Occipital lobe (tissue), 2 donors: Measurements from ENCODE around the gene SAMD8. TPM values are rescaled to one million over a fixed set of nuclear protein-coding genes. Genes with fewer than 3 reads are reported as not detected.
"Not testable (repeated sequence)": the region's sequence is repeated elsewhere in the genome, so short reads cannot be mapped to it uniquely, and the experiment has no call there.

ENCODE experiments used
- DNase-seq: peaks from one replicate; lab custom pipeline; 2025; lab: John Stamatoyannopoulos, UW
- total RNA-seq: library from RNA; depleted of rRNA; stranded (reverse); fragments of >200 nt; gene quantifications from one replicate; pipeline ENCODE4 v1.2.3, GENCODE V29; 2014

SAMD8 gene
- total RNA-seq, 1 donor from 2014 or later, result 83.1 TPM

DNA sequence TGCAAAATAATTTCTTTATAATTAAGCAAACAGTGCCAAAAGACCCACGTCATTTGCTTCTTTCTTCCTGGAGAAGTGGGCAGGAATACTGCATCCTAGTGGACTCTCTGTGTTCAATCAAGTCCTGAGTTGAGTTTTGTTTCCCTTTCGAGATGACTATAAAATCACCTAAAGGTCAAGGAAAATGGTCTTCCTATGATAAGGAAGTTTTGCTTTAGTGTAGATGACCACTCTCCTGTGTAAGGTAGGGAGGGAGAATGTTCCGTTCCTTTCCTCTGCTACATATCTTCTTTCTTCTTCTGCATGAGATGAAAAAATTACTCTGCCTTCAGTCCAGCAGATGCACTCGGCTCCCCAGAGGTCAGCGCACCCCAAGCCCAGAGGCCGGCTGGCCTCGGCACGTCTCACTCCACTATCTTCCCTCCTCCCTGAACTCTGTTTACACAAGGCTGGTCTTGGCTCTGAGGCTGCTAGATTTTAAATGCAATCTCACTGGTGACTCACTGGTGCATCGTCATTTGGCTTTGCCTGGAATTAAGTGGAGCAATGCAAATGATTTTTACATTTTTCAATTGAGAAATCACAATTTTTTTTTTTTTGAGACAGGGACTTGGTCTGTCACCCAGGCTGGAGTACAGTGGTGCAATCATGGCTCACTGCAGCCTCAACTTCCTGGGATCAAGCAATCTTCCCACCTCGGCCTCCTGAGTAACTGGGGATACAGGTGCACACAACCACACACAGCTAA is 80.5 kb downstream of the SAMD8 start:
- DNase-seq, result peak; percentile 13

DNA sequence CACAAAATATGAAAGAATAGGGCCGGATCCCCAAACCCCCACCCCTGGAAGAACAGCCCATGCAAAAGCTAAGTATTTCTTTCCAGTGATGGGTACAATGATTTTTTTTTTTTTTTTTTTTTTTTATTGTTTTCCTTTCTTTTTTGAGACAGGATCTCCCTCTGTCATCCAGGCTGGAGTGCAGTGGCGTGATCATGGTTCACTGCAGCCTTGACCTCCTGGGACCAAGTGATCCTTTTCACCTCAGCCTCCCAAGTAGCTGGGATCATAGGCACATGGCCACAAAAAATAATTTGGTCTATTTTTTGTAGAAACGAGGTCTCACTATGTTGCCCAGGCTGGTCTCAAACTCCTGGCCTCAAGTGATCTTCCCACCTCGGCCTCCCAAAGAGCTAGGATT is 83.2 kb downstream of the SAMD8 start:
- DNase-seq, result not testable (repeated sequence)

DNA sequence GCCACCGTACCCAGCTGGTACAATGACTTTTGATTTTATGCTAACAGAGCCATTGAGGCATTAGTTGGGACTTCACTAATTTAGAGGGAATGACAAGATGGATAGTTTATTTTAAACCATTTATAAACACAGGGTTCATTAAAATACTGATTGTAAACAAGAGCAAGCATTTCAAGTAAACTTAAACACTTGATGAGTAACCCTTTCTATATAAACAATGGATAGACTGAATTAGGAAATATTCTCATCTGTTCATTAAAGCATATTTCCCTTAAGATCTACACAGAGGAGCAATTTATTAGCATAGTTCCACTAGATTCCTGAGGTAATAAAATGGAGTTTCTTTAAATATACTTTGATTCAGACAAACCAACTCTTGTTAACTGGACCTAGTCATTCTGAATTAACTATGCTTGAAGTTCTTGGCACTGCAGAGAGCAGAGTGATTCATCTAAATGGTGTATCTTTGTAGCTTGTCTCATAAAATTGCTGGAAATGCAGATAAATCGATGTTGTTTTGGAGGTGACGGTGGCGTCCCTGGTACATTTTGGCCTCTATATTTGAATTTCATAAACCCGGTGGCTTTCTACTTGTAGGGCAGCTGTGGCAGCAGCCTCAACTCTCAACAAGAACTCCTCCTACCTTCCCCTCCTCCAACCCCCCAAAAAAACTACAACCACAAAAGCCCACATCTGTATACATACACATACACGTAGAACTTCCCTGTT is 83.7 kb downstream of the SAMD8 start:
- no peak for DNase-seq

DNA sequence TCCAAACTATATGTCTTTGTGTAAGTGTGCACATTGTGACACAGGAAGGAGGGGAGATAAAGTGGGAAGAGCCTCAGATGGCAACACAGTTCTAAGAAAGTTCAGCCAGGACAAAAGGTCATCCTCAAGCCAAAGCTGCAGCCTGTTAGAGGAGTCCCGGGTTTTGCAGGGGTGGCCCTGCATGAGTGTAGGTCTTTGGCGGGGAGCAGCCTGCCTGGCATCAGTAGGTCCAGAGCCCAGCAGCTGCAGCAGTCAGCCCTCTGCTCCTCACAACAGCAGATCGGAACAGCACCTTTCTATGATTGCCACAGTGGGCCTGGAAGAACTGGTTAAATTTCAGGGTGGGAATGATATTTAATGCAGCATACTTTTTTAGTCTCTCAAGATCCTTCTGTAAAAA is 85.6 kb downstream of the SAMD8 start:
- DNase-seq, result no peak

DNA sequence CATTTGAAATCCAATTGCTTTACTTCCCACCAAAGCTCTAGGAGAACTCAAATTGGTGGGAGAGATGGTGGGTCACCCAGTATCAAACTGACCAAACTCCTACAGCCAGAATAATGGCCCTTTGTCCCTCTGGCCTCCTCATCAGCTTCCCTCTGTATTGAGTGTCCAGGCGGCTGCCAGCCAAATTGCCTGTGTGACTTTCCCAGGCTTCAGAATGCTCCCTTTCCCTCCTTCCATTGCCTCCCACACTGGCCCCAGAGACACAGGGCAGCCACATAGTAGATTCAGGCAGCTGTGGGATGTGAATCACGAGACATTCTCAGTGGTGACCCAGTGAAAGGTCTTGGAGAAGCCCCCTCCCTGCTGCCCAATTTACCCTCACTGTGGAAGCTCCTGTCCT is 86.5 kb downstream of the SAMD8 start:
- peak; percentile 17 for DNase-seq

DNA sequence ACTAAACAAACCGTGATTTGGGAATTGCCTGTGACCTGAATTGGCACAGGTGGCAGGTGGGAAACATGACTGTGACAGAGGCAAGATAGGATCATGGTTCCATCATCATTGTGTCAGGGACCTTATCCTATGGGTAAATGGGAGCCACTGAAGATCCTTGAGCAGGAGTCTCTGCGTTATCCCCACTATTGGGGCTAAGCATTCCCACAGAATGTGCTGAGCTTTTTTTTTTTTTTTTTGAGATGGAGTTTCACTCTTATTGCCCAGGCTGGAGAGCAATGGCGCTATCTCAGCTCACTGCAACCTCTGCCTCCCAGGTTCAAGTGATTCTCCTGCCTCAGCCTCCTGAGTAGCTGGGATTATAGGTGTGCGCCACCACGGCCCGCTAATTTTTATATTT is 88.5 kb downstream of the SAMD8 start:
- DNase-seq, result not testable (repeated sequence)

DNA sequence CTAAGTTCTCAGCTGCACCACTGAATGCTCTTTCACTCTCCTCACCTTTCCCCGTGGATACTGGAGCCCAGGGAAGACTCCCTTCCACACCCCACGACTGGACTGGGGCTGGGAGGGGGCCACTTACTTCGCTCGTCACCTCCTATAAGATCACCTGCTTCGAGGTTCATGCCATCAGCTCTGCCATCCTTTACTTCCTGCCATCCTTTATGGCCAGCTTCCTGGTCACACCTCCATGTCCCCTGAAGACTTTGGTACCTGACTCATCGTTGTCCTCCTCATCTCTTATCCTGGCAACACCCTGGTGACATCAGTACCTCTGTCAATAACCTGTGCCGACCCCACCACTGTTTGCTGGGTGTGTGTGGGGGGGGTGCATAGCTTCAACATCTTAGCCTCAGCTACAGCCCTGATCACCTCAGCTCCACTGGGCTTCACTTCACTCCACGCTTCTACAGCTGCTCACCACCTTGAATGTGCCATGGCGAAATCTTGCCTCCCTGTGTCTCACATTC is 90.4 kb downstream of the SAMD8 start:
- DNase-seq, result no peak

DNA sequence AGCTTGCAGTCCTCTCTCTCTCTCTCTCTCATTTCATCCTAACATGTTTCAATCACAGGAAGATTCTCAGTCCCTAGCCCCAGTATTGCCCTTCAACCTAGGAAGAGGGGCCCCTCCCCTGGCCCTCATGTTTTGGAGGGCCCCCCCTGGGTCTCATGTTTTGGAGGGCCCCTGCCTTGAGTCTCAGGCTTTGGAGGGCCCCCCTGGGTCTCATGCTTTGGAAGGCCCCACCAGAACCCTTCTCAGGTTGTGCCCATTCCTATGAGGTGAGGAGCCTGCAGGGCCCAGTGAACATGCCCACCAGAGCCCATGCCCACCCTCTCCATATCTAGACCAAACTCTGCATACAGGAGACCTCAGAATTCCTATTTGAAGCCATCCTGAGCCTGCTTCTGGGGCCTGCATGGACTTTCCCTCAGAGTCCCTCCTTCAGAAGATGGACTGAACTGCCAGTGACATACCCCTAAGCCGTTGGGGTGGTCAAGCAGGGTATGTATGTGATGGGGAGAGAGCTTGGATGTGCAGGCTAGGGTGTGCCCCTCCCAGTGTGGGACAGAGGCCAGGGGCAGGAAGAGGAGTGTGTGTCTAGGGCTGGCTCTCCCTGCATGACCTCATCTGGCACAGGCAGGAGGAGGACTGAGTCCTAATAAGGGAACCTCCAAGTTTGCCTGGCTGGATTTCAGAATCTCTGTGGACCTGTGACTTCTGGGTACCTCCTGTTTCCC is 91.0 kb downstream of the SAMD8 start:
- DNase-seq, result no peak

DNA sequence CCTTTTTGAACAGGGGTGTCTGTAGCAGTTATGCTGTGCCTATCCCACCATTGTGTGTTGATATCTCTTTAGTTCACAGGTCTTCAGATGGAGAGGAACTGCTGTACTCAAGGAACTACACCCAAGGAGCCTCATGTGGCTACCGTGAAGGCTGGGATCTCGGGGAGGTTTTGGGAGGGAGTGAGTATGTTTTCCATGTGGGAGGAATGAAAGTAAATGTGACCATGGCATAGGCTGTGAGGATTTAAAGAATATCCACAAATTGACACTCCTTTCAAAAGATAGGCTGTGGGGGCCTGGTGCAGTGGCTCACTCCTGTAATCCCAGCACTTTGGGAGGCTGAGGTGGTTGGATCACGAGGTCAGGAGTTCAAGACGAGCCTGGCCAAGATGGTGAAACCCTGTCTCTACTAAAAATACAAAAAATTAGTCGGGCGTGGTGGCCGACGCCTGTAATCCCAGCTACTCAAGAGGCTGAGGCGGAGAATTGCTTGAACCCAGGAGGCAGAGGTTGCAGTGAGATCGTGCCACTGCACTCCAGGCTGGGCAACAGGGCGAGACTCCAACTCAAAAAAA is 91.7 kb downstream of the SAMD8 start:
- not testable (repeated sequence) for DNase-seq

DNA sequence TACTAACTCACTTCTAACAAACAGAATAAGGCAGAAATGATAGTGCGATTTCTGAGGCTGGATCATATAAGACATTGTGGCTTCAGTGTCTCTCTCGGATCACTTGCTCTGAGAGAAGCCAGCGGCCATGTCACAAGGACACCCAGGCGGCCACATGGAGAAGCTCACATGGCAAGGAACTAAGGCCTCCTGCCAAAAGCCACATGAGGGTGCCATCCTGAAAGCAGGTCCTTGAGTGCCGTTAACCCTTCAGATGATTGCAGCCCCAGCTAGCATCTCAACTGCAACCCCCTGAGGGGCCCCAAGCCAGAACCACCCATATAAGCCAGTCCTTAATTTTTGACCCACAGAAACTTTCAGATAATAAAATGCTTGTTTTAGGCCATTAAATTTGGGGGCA is 92.3 kb downstream of the SAMD8 start:
- no peak for DNase-seq

DNA sequence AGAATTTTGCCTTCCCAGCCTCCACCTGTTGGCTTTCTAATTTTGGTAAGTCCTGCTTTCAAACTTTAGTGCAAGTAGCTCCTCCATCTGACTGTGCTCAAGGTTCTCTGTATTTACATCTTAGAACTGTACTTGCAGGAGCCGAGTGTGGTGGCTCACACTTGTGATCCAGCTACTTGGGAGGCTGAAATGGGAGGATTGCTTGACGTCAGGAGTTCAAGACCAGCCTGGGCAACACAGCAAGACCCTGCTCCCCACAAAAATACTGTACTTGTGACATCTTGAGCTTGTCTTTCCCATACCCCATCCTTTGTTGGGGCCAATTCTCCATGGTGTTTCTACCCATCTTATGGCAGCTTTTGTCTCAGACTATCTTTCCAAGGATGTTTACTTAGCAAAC is 94.5 kb downstream of the SAMD8 start:
- no peak for DNase-seq

DNA sequence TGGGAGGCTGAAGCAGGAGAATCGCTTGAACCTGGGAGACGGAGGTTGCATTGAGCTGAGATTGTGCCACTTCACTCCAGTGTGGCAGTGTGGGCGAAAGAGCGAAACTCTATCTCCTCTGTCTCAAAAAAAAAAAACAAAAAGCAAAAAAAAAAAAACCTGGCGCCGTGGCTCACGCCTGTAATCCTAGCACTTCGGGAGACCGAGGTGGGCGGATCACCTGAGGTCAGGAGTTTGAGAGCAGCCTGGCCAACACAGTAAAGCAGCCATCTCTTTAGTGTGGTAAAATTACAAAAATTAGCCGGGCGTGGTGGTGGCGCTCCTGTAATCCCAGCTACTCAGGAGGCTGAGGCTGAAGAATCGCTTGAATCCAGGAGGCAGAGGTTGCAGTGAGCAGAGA is 95.2 kb downstream of the SAMD8 start:
- not testable (repeated sequence) for DNase-seq

DNA sequence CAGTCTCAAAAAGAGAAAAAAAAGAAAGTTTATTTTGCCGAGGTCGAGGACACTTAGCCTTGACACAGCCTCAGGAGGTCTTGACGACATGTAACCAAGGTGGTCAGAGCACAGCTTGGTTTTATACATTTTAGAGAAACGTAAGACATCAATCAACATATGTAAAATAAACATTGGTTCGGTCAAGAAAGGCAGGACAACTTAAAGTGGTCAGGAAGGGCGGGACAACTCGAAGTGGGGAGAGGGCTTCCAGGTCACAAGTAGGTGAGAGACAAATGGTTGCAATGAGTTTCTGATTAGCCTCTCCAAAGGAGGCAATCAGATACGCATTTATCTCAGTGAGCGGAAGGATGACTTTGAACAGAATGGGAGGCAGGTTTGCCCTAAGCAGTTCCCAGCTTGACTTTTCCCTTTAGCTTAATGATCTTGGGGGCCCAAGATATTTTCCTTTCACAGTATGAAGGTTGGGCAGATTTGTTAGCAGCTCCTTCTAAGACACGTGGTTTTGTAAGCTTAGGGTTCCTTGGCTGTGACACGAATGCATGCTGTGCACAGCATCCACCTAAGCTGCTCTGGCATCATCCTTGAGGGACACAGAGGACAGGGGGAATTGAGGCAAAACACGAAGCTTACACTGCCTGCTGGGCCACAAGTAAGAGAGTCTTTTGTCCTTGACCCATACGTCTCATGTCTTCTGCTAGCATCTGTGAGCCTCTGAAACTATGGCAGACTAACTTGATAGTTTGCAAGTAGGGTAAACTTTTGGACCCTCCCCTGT is 95.8 kb downstream of the SAMD8 start:
- no peak for DNase-seq

DNA sequence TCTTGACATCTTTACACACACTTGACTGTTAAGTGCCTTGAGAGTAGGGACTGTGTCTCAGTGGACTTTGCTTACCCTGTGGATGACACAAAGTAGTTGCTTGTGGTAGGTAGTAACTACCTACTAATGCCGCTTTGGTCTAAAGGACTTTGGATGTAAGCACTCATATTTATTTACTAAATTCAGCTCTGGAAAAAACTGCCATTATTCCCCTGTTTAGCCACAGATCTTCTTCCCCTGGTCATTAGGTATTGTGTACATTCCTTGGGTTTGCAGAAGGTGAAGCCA is 96.3 kb downstream of the SAMD8 start:
- DNase-seq, result no peak

DNA sequence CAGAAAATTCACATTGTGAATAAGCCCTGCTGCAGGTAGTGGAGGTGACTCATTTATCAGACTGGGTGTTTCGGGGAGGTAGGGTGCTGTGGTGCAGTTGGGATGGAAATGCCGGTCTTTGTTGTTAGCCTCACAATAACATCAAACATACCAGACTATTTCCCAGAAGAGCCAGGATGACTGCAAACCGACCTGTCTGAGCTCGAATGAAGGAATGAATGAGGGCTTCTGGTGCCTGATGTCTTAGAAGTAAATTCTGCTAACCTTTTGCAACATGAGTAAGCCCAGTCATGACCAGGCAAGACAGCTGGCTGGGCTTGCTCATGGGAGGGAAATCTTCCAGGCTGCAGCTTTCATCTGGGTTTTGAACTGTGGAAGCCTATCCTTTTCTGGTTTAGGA is 96.7 kb downstream of the SAMD8 start:
- no peak for DNase-seq

DNA sequence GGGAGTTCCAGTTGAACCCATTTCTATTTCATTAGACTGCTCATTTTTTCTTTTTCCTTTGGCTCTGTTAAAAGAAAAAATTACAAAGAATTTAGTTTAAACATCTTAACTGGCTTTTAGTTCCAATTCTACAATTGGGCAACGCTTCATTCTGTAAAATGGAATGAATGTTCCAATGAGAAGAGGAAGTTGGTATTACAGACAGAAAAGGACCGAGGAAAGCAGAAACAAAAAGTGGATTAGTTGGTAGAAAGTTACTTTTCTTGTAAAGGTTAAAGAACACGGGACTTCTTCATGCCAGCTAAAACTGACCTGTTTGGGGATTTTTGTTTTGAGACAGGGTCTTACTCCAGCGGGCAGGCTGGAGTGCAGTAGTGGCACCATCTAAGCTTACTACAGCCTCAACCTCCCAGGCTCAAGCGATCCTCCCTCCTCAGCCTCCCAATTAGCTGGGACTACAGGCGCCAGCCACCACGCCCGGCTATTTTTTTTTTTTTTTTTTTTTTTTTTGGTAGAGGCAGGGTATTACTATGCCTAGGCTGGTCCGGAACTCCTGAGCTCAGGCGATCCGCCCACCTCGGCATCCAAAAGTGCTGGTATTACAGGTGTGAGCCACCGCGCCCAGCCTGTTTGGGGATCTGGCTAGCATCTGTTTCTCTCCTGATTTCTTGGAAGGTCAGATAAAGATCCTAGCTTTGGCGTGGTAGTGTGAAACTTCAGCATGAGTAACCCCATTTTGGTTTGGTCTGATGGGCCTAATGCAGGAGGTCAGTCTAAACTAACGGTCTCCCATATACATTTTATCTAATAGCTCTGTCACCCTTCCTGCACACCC is 97.8 kb downstream of the SAMD8 start:
- no peak for DNase-seq

DNA sequence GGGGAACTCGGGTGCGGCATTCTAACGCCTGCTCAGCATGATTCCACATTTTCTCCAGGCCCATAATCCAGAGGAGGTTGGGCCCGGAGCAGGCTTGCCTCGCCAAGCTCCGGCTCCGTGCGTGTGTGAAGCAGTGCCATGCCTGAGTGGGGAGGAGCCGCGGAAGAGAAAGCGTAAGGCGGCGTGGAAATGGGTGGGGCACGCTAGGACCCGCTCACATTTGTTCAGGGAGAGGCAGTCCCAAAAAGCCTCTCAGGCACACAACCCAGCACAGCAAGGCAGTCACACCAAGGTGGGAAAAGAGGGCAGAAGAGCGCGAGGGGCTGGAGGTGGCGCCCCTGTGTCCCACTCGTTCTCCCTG is 98.4 kb downstream of the SAMD8 start:
- DNase-seq, result peak; percentile 76

DNA sequence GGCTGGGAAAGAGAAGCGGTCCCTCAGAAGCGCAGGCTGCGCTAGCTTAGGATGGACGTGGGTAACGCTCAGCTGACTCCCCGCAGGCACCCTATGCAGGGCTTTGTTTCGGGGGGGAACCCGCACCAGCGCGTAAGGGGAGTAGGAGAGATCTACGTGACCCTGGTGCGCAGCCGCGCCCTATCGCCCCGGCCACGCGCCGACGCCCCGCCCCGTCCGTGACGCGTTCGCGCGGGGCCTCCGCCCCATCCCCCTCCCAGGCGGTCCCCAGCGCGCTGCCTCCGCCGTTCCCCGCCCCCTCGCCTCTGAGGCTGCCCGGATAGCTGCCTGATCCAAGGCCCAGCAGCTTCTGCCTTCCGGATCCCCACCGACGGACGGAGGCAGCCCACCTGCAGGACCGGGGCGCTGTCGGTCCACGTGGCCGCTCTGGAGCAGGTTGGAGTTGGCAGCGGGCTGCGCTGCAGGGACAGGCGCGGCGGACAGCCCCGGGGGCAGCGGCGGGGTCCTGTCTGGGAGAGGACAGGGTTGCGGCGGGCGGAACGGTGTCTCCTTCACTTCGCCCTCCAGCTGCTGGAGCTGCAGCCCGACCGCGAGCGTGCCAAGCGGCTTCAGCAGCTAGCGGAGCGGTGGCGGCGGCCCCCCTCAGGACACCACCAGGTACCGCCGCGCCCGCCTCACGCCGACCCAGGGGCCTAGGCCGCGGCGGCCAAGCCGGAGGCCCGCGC is 99.0 kb downstream of the SAMD8 start, which contains the start of gene VDAC2:
Gene VDAC2 (plus strand): TSS at position 515 of the 725 bp plus-strand sequence. CDS start 363 bp downstream, outside the sequence.
- peak; percentile 88 for DNase-seq

DNA sequence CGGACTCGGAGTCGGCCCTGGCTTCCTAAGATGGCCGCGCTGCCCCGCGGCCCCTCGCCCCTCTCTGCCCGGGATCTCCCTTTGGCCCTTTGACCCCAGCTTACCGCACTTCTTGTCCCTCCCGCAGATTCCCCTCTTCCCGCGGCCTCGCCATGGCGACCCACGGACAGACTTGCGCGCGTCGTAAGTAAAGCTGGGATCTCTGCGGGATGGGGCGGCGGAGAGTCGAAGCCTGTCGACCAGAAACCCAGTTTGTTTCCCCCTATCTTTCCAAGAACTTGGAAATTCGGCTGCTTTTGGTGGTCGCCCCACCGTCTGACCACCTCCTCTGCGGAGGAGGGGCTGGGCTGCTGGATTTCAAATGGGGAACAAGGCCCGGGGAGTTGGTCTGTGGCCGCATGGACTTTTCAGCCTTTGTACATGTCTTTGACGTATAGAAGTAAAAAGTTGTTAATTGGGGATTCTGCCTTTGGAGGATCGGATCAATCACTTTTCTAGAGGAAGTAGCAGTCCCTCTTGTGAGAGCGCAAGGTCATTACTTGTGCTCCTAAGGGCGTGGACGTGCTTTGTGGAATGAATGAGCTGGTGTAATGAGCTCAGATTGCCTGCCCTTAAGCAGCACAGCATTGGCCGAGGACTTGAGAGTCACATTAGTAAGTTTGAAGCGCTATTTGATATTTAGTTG is 99.7 kb downstream of the SAMD8 start:
- no peak for DNase-seq
